PC-9 (cell line): ENCODE data around the gene IL17RB. TPM values are rescaled to one million over a fixed set of nuclear protein-coding genes. Genes with fewer than 3 reads are reported as not detected.

ENCODE experiments used
- BruUV-seq: library from RNA; stranded (reverse); fragments of 400-500 nt; replicated peaks from 2 replicates; lab custom pipeline; 2021; lab: Mats Ljungman, UMichigan
- CTCF ChIA-PET: fragments of 300-600 bp; sonication (Branson Sonifier 250); formaldehyde crosslinking; loops from one replicate; lab custom pipeline; 2022; ENCODE audit warnings: antibody characterized with exemption; lab: Charles Lee
- POLR2A ChIA-PET: fragments of 300-600 bp; sonication (Branson Sonifier 250); formaldehyde crosslinking; loops from one replicate; lab custom pipeline; 2022; ENCODE audit warnings: antibody characterized with exemption; ENCODE audit not compliant: unreplicated experiment; lab: Charles Lee
- DNase-seq, 2 experiments: peaks; one replicate each; pipeline versions ENCODE4 v3.0.0 to v3.0.0-alpha.2; 2015 to 2022; ENCODE audit warnings: mixed read lengths in 1 of 2
- H2AFZ ChIP-seq: fragments of 200-600 bp; sonication (generic); 2 replicates; pipeline ENCODE4 v1.8.1; 2017; ENCODE audit warnings: antibody characterized with exemption
- H3F3A ChIP-seq: fragments of 200-600 bp; sonication (generic); 2 replicates; pipeline ENCODE4 v1.8.1; 2017; ENCODE audit warnings: antibody characterized with exemption, mild to moderate bottlenecking, low read depth; ENCODE audit not compliant: insufficient read depth
- H3K27ac ChIP-seq: fragments of 200-600 bp; sonication (generic); 2 replicates; pipeline ENCODE4 v1.6.1; 2016; ENCODE audit warnings: mixed run types
- H3K27me3 ChIP-seq: fragments of 200-600 bp; sonication (generic); 2 replicates; pipeline ENCODE4 v1.6.1; 2016; ENCODE audit warnings: low read depth, mixed run types; ENCODE audit not compliant: insufficient read depth
- H3K36me3 ChIP-seq: fragments of 200-600 bp; sonication (generic); 2 replicates; pipeline ENCODE4 v1.6.1; 2016; ENCODE audit warnings: low read depth, mixed run types
- H3K4me1 ChIP-seq: fragments of 200-600 bp; sonication (generic); replicated peaks from 2 replicates; pipeline ENCODE4 v1.6.1; 2016; ENCODE audit warnings: mixed run types; ENCODE audit not compliant: insufficient read depth
- H3K4me2 ChIP-seq: fragments of 200-600 bp; sonication (generic); 2 replicates; pipeline ENCODE4 v1.6.1; 2017; ENCODE audit warnings: mixed run types
- H3K4me3 ChIP-seq: fragments of 200-600 bp; sonication (generic); 2 replicates; pipeline ENCODE4 v1.6.1; 2016; ENCODE audit warnings: mixed run types
- H3K79me2 ChIP-seq: fragments of 200-600 bp; sonication (generic); 2 replicates; pipeline ENCODE4 v1.6.1; 2017; ENCODE audit warnings: low read depth, mixed run types
- H3K9me2 ChIP-seq: fragments of 200-600 bp; sonication (generic); 2 replicates; pipeline ENCODE4 v1.8.1; 2017; ENCODE audit warnings: mild to moderate bottlenecking; ENCODE audit not compliant: insufficient read depth
- H3K9me3 ChIP-seq: fragments of 200-600 bp; sonication (generic); 2 replicates; pipeline ENCODE4 v1.8.1; 2016; ENCODE audit warnings: low read depth; ENCODE audit not compliant: insufficient read depth
- H4K20me1 ChIP-seq: fragments of 200-600 bp; sonication (generic); 2 replicates; pipeline ENCODE4 v1.8.1; 2017; ENCODE audit not compliant: insufficient read depth
- CTCF ChIP-seq: fragments of 200-600 bp; sonication (generic); conservative IDR thresholded peaks from 2 replicates; pipeline ENCODE4 v1.6.1; 2017; ENCODE audit warnings: mixed run types, antibody characterized with exemption, mild to moderate bottlenecking, moderate library complexity
- EZH2 ChIP-seq: fragments of 200-600 bp; sonication (generic); IDR thresholded peaks from 2 replicates; pipeline ENCODE4 v1.8.0; 2017; ENCODE audit warnings: antibody characterized with exemption, low read depth
- intact Hi-C: fragments of 100-400 bp; cut with micrococcal nuclease; formaldehyde crosslinking; loops from one replicate; pipeline ENCODE4 v1.10.0; 2022; ENCODE audit not compliant: unreplicated experiment
- total RNA-seq: library from RNA; stranded (reverse); gene quantifications from 2 replicates; pipeline ENCODE4 v1.2.3, GENCODE V29; 2021

The IL17RB gene
- total RNA-seq, 1 experiment from 2014 or later: not detected

DNA sequence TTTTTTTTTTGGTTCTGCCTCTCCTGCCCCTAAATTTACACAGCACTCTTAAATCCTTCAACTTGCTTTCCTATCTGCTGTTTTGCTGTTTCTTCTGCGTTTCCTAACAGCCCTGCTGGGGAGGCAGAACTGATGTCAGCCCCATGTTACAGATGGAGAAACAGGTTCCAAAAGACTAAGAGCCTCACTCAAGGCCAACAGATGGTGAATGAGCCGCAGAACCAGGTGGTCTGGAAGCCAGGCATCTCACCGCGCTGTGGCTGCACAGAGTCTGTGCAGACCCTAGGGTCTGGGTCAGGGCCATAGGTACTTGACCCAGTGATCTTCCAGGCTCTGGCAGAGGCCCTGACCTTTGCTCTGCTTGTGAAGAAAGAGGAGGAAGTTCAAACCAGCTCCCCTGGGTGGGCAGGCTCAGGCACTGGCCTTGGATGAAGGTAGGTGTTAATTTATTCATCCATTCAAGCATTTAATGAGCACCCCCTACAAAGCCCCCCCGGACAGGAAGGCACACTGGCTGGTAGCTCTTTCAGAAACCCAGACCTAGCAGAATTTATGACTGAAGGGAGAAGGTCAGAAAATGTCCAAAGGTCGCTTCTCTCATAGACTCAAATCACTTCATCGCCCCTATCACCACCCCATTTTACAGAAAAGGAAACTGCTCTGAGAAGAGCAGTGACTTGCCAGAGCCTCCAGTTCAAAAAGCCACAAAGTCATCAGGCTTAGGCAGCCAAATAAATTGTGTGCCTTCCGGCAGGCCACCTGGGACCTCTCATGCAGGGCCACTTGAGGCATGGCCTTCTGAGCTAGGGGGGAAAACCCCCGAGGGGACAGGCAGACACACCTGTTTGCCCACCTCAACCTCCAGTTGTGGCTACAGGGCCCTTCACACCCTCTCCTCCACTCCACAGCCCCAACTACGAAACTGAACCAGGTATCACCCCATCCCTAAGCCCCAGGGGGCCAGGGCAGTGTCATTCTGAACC lies 2.9 kb upstream of the IL17RB start:
- Histone ChIP-seq H3K27ac (no peak overlapping the region), H4K20me1 (no peaks in the 10 kb centered on the region), H3K9me2 (no peaks in the 10 kb centered on the region), H3K4me1 (no peaks in the 10 kb centered on the region), H3K4me2 (no peak overlapping the region), H3K9me3 (no peaks in the 10 kb centered on the region), H3K4me3 (no peak overlapping the region), H2AFZ (no peak overlapping the region), H3K79me2 (no peaks in the 10 kb centered on the region), H3K36me3 (no peaks in the 10 kb centered on the region), H3F3A (no peaks in the 10 kb centered on the region), H3K27me3 (peaks cover 18% of the 10 kb centered on the region)
- no peak for TF ChIP-seq CTCF
- TF ChIP-seq EZH2: no peak
- ChIA-PET POLR2A (no interaction called here), CTCF (no interaction called here)
- DNase-seq: no peak
- intact Hi-C loops: no loop called here
- BruUV-seq: no TSS peak

GRCh38 chr3:53844262-53845102 lies 1.9 kb upstream of the IL17RB start:
- Histone ChIP-seq H3K79me2 (no peaks in the 10 kb centered on the region), H3K4me3 (no peak overlapping the region), H3K9me2 (no peaks in the 10 kb centered on the region), H3F3A (no peaks in the 10 kb centered on the region), H3K4me1 (no peaks in the 10 kb centered on the region), H3K36me3 (no peaks in the 10 kb centered on the region), H3K4me2 (no peak overlapping the region), H3K27me3 (peaks cover 20% of the 10 kb centered on the region), H2AFZ (no peak overlapping the region), H3K27ac (no peak overlapping the region), H4K20me1 (no peaks in the 10 kb centered on the region), H3K9me3 (no peaks in the 10 kb centered on the region)
- no TSS peak for BruUV-seq
- TF ChIP-seq EZH2: no peak
- TF ChIP-seq CTCF: no peak
- no peak for DNase-seq
- CTCF ChIA-PET: no interaction called here
- intact Hi-C loops: no loop called here
- POLR2A ChIA-PET: no interaction called here

DNA sequence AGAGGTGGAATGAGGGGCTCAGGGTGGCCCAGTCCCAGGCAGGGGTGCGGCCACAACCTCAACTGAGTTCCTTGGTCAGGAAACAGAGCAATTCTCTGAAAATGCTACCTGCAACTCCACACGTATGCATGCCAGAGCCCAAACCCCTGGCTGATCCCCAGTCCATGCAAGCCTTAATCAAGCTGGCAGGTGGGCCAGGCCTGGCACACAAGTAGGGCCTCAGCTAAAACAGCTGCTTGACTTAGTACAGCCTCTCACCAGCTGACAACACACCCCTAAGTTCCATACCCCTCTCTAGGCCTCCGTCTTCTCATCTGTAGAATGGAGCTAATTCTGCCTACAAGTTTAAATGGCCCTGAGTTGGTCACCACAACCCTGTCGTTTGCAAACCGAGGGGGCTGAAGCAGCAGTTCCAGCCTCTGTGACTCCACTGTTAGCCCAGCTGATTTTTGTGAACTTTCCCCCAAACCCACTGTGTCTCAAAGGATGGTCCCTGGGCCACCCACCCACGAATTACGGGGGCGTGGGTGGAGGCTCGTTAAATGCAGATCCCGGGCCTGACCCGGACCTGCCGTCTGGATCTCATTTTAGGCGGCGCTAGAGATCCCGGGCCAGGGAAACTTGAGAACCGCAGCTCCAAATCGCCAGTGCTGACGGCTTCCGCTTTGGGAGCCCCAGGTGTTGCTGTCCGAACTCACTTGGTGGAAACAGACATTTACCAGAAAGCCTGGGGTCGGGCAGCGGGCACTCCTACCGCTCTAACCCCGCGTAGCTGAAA lies 1.1 kb upstream of the IL17RB start:
- BruUV-seq: no TSS peak
- no peaks in the 10 kb centered on the region for H3K4me1 ChIP-seq
- no peak for DNase-seq
- H3F3A ChIP-seq: no peaks in the 10 kb centered on the region
- ChIA-PET CTCF (no interaction called here), POLR2A (no interaction called here)
- H3K9me2 ChIP-seq: no peaks in the 10 kb centered on the region
- H3K79me2 ChIP-seq: no peaks in the 10 kb centered on the region
- H3K36me3 ChIP-seq: no peaks in the 10 kb centered on the region
- peaks cover 13% of the 10 kb centered on the region for H3K27me3 ChIP-seq
- no peaks in the 10 kb centered on the region for H4K20me1 ChIP-seq
- H3K4me2 ChIP-seq: no peak overlapping the region
- no peak for TF ChIP-seq EZH2
- no peak for TF ChIP-seq CTCF
- no peaks in the 10 kb centered on the region for H3K9me3 ChIP-seq
- no peak overlapping the region for H2AFZ ChIP-seq
- intact Hi-C loops: no loop called here
- no peak overlapping the region for H3K27ac ChIP-seq
- H3K4me3 ChIP-seq: no peak overlapping the region
